K562 (cell line): Measurements from ENCODE around the gene NBEAL2. TPM values are rescaled to one million over a fixed set of nuclear protein-coding genes. Genes with fewer than 3 reads are reported as not detected.
A peak's percentile ranks its signal among the peaks of the same experiment; 100 is the strongest.

Experiments used
- ATAC-seq: fragments of 200-7000 bp; cut with Tn5 transposase; 3 replicates; pipeline ENCODE4 v1.9.1; 2020; ENCODE audit warnings: moderate library complexity
- BruUV-seq: library from RNA; stranded (reverse); fragments of 400-500 nt; replicated peaks from 2 replicates; lab custom pipeline; 2021; lab: Mats Ljungman, UMichigan
- CTCF ChIA-PET: fragments of 300-600 bp; formaldehyde crosslinking; extraction: SDS; loops from one replicate; lab custom pipeline; 2021; ENCODE audit warnings: low intra/inter-chr PET ratio; lab: Yijun Ruan, JAX
- POLR2A ChIA-PET: fragments of 300-600, 350-650 bp; sonication (Branson Sonifier 250); formaldehyde crosslinking; extraction: SDS; loops from one replicate; lab custom pipeline; 2021; ENCODE audit warnings: antibody characterized with exemption, inconsistent platforms; lab: Yijun Ruan, JAX
- DNase-seq, 4 experiments: peaks; one replicate each; pipeline versions ENCODE4 v3.0.0 to v3.0.0-alpha.2; 2011 to 2018; ENCODE audit warnings: low spot score in 3 of 4, mixed read lengths in 3 of 4; ENCODE audit errors: extremely low read depth in 1 of 4
- FAIRE-seq: peaks from 2 replicates; lab custom pipeline; 2011; peaks lifted over from hg19 to GRCh38; lab: Jason Lieb, UNC
- H2AFZ ChIP-seq: 2 replicates; pipeline ENCODE4 v1.6.0; 2011; ENCODE audit warnings: low read depth, low read length, control low read depth, inconsistent platforms
- H3K27ac ChIP-seq: fragments of 200-600 bp; 3 replicates; pipeline ENCODE4 v1.8.0; 2011; ENCODE audit warnings: low read depth, mild to moderate bottlenecking, control low read depth, inconsistent platforms, low read length, moderate library complexity, mixed read lengths; ENCODE audit errors: extremely low read depth
- H3K27me3 ChIP-seq, 2 experiments: fragments of 300-600 bp in 1 of 2; 2 replicates in 1 of 2; 3 replicates in 1 of 2; pipeline versions ENCODE4 v1.6.0 to v1.8.0; 2011; ENCODE audit warnings: inconsistent platforms in 2 of 2, low read length in 2 of 2, mild to moderate bottlenecking in 1 of 2, mixed read lengths in 1 of 2, moderate library complexity in 1 of 2; ENCODE audit not compliant: control insufficient read depth in 2 of 2, insufficient read depth in 2 of 2
- H3K36me3 ChIP-seq: fragments of 300-600 bp; 3 replicates; pipeline ENCODE4 v1.8.0; 2011; ENCODE audit warnings: mild to moderate bottlenecking, low read length, inconsistent platforms; ENCODE audit not compliant: control insufficient read depth, insufficient read depth
- H3K4me1 ChIP-seq, 2 experiments: fragments of 200-600 bp in 1 of 2; replicated peaks in 1 of 2; 2 replicates in 1 of 2; 3 replicates in 1 of 2; pipeline versions ENCODE4 v1.5.1 to v1.8.0; 2011; ENCODE audit warnings: inconsistent platforms in 2 of 2, low read length in 2 of 2, mild to moderate bottlenecking in 1 of 2, mixed read lengths in 1 of 2, moderate library complexity in 1 of 2; ENCODE audit not compliant: control insufficient read depth in 2 of 2, insufficient read depth in 2 of 2
- H3K4me2 ChIP-seq: 2 replicates; pipeline ENCODE4 v1.6.1; 2011; ENCODE audit warnings: low read length, control low read depth, inconsistent platforms, mixed read lengths; ENCODE audit not compliant: insufficient read depth
- H3K4me3 ChIP-seq: fragments of 200-600 bp; sonication (generic), shearing (Covaris generic); 2 replicates; pipeline ENCODE4 v1.5.1; 2016; ENCODE audit warnings: control low read depth, inconsistent platforms
- H3K79me2 ChIP-seq: fragments of 200-600 bp; 3 replicates; pipeline ENCODE4 v1.8.0; 2011; ENCODE audit warnings: low read length, inconsistent platforms; ENCODE audit not compliant: control insufficient read depth, insufficient read depth
- H3K9ac ChIP-seq, 2 experiments: 2 replicates each; pipeline versions ENCODE4 v1.6.0 to v1.6.1; 2011; ENCODE audit warnings: low read depth in 2 of 2, low read length in 2 of 2, control low read depth in 1 of 2, inconsistent platforms in 1 of 2, mild to moderate bottlenecking in 1 of 2, mixed read lengths in 1 of 2; ENCODE audit not compliant: insufficient read depth in 1 of 2
- H3K9me1 ChIP-seq: one replicate; pipeline ENCODE4 v1.6.0; 2011; ENCODE audit warnings: inconsistent platforms, mild to moderate bottlenecking, low read length, moderate library complexity; ENCODE audit not compliant: control insufficient read depth, insufficient read depth
- H3K9me3 ChIP-seq: replicated peaks from 2 replicates; pipeline ENCODE4 v1.5.1; 2011; ENCODE audit warnings: low read depth, low read length, inconsistent platforms; ENCODE audit not compliant: control insufficient read depth, insufficient read depth
- H4K20me1 ChIP-seq: replicated peaks from 2 replicates; pipeline ENCODE4 v1.6.1; 2011; ENCODE audit warnings: low read length, inconsistent platforms, mixed read lengths; ENCODE audit not compliant: control insufficient read depth, insufficient read depth
- ARNT ChIP-seq, 2 experiments: fragments of 450-650 bp; IDR thresholded peaks; 2 replicates each; pipeline ENCODE4 v1.6.1; 2016; ENCODE audit warnings: mild to moderate bottlenecking in 1 of 2
- MCM7 ChIP-seq, 2 experiments: fragments of 450-650 bp; IDR thresholded peaks; 2 replicates each; pipeline ENCODE4 v1.6.1; 2016 to 2018
- POLR2G ChIP-seq: fragments of 200-400 bp; formaldehyde crosslinking; IDR thresholded peaks from 2 replicates; pipeline ENCODE4 v1.6.1; 2017; ENCODE audit warnings: low read depth, mild to moderate bottlenecking, antibody characterized with exemption, low read length, moderate library complexity
- PRPF4 ChIP-seq: fragments of 200-400 bp; formaldehyde crosslinking; IDR thresholded peaks from one replicate; pipeline ENCODE4 v1.6.1; 2017; ENCODE audit warnings: low read length, low read depth, mild to moderate bottlenecking; ENCODE audit not compliant: insufficient read depth, poor library complexity, severe bottlenecking
- RBM22 ChIP-seq: fragments of 200-400 bp; formaldehyde crosslinking; IDR thresholded peaks from 2 replicates; pipeline ENCODE4 v1.6.1; 2018; ENCODE audit warnings: low read length, low read depth; ENCODE audit not compliant: poor library complexity, severe bottlenecking
- RBM39 ChIP-seq: fragments of 200-400 bp; formaldehyde crosslinking; optimal IDR thresholded peaks from 2 replicates; pipeline ENCODE3; 2018; ENCODE audit warnings: low read depth, low read length
- SMAD1 ChIP-seq: fragments of 150-350 bp; IDR thresholded peaks from 2 replicates; pipeline ENCODE4 v1.6.1; 2014; ENCODE audit warnings: low read length, low read depth; ENCODE audit not compliant: partially characterized antibody
- STAT5A ChIP-seq: IDR thresholded peaks from 2 replicates; pipeline ENCODE4 v1.6.1; 2012; ENCODE audit warnings: low read length, inconsistent platforms, borderline replicate concordance
- TGIF2 ChIP-seq: sonication (generic); formaldehyde crosslinking; IDR thresholded peaks from 2 replicates; pipeline ENCODE4 v1.8.1; 2022; ENCODE audit warnings: mild to moderate bottlenecking, missing genetic modification reagents, moderate library complexity
- ZMIZ1 ChIP-seq, 2 experiments: fragments of 150-350 bp in 1 of 2; IDR thresholded peaks; 2 replicates each; pipeline ENCODE4 v1.6.1; 2012 to 2016; ENCODE audit warnings: low read depth in 2 of 2, low read length in 2 of 2, mild to moderate bottlenecking in 1 of 2, moderate library complexity in 1 of 2
- WGBS: fragments of 100-300 bp; shearing (Covaris generic); methylation state at CpG from one replicate; pipeline ENCODE4 v1.1.6; 2016; ENCODE audit warnings: low coverage, mixed read lengths; ENCODE audit not compliant: insufficient coverage; ENCODE audit errors: missing lambda C conversion rate; 5-methylcytosine and 5-hydroxymethylcytosine counted together
- in situ Hi-C: fragments of 300-500 bp; cut with MboI; formaldehyde crosslinking; loops from 4 replicates; pipeline ENCODE4 v1.15.0; 2018; ENCODE audit warnings: inconsistent platforms, mixed read lengths
- intact Hi-C: fragments of 100-400 bp; cut with micrococcal nuclease; formaldehyde crosslinking; loops from 2 replicates; pipeline ENCODE4 v1.14.2; 2022
- polyA plus RNA-seq, 8 experiments: library from polyadenylated mRNA; depleted of rRNA in 4 of 8; stranded (reverse) in 5 of 8; unstranded in 3 of 8; fragments of >200 nt; fragmentation: Nextera tagmentation in 2 of 8; fragmentation: Illumina TruSeq in 1 of 8; extraction: Ambion mirVana in 2 of 8; extraction: Trizol in 1 of 8; gene quantifications; 2 replicates each; pipeline versions ENCODE4 v1.2.1 to v1.2.3, GENCODE V29; 2011 to 2014; ENCODE audit warnings: inconsistent platforms in 1 of 8, missing spikeins in 1 of 8
- total RNA-seq, 7 experiments: library from RNA; depleted of rRNA in 6 of 7; stranded (reverse); fragments of >200 nt in 6 of 7; fragmentation: Illumina TruSeq in 2 of 7; extraction: Trizol in 2 of 7; gene quantifications; 2 replicates each; pipeline versions ENCODE4 v1.2.1 to v1.2.3, GENCODE V29; 2011 to 2021; ENCODE audit warnings: low replicate concordance in 1 of 7
- TF ChIP-seq, protein P1 (sequence below): sonication (generic); formaldehyde crosslinking; IDR thresholded peaks from 2 replicates; pipeline ENCODE4 v1.8.1; 2023; ENCODE audit warnings: mild to moderate bottlenecking, missing genetic modification reagents
- TF ChIP-seq, protein P2 (sequence below): sonication (generic); formaldehyde crosslinking; IDR thresholded peaks from 2 replicates; pipeline ENCODE4 v1.8.0; 2022; ENCODE audit warnings: missing genetic modification reagents, mild to moderate bottlenecking, moderate library complexity, borderline replicate concordance

NBEAL2 gene
- total and polyA plus RNA-seq, 9 of the 15 experiments (the other 6 are each of a cell fraction or from before 2014, with no cell fraction given) = 0.06 to 114 (median 29.6) TPM

- DNase-seq (no peak), ATAC-seq (no peak; the same call in 2 of the 3 replicates), FAIRE-seq (no peak)
- H3K4me2 ChIP-seq = no peak overlapping the region
- 93% methylated on average over 61 of the region's 85 CpGs for WGBS
- H3K27me3 ChIP-seq = no peaks in the 10 kb centered on the region
- no TSS peak for BruUV-seq
- intact Hi-C loops (loop anchor here (10.0 kb wide), 2 partner anchors 315 to 365 kb away; no protein-coding TSS in a partner anchor), in situ Hi-C loops (no loop called here)
- ChIA-PET CTCF (no interaction called here), POLR2A (interaction anchor here (0.6 to 0.7 kb wide), 4 partner anchors 22 to 1307 kb away, joined by 3 to 8 read pairs (median 3); no protein-coding TSS in a partner anchor)
- H4K20me1 ChIP-seq = no peaks in the 10 kb centered on the region
- no peaks in the 10 kb centered on the region for H3K9me1 ChIP-seq
- H3K36me3 ChIP-seq = peaks cover 63% of the 10 kb centered on the region; the same call in 2 of the 3 replicates
- no peak overlapping the region for H3K4me3 ChIP-seq
- H2AFZ ChIP-seq = no peak overlapping the region
- no peak overlapping the region for H3K27ac ChIP-seq
- H3K9ac ChIP-seq = no peak overlapping the region
- peaks cover 0 to 14% of the 10 kb centered on the region in 2 experiments; a peak in 1 of 5 replicates for H3K4me1 ChIP-seq
- no peaks in the 10 kb centered on the region for H3K9me3 ChIP-seq
- no peaks in the 10 kb centered on the region for H3K79me2 ChIP-seq
- TF ChIP-seq, protein P1, sequence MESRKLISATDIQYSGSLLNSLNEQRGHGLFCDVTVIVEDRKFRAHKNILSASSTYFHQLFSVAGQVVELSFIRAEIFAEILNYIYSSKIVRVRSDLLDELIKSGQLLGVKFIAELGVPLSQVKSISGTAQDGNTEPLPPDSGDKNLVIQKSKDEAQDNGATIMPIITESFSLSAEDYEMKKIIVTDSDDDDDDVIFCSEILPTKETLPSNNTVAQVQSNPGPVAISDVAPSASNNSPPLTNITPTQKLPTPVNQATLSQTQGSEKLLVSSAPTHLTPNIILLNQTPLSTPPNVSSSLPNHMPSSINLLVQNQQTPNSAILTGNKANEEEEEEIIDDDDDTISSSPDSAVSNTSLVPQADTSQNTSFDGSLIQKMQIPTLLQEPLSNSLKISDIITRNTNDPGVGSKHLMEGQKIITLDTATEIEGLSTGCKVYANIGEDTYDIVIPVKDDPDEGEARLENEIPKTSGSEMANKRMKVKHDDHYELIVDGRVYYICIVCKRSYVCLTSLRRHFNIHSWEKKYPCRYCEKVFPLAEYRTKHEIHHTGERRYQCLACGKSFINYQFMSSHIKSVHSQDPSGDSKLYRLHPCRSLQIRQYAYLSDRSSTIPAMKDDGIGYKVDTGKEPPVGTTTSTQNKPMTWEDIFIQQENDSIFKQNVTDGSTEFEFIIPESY (CRISPR knock-in tag) = peak; percentile 66
- TF ChIP-seq RBM39 (no peak), POLR2G (peak; percentile 72), RBM22 (peak; percentile 56), MCM7 (IDR thresholded peaks at IDR 0.05) (no peak), PRPF4 (peak; percentile 37), TGIF2 (CRISPR knock-in tag) (peak; percentile 34; the same call in 1 of the 2 replicates), ARNT (IDR thresholded peaks at IDR 0.05) (no peak), ZMIZ1 (IDR thresholded peaks at IDR 0.05; ENCODE audit: low read depth in 2 of 2, low read length in 2 of 2) (no peak), STAT5A (no peak), SMAD1 (no peak)
- TF ChIP-seq, protein P2, sequence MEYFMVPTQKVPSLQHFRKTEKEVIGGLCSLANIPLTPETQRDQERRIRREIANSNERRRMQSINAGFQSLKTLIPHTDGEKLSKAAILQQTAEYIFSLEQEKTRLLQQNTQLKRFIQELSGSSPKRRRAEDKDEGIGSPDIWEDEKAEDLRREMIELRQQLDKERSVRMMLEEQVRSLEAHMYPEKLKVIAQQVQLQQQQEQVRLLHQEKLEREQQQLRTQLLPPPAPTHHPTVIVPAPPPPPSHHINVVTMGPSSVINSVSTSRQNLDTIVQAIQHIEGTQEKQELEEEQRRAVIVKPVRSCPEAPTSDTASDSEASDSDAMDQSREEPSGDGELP (CRISPR knock-in tag) = 0 out of 2 replicates have a peak, but pooled peaks have one; percentile 4
Observed at GRCh38 chr3:47009225-47010110, 30.0 kb downstream of the NBEAL2 start.
